Measurements from ENCODE around the gene GPR39.
"Not testable (repeated sequence)": the region's sequence is repeated elsewhere in the genome, so short reads cannot be mapped to it uniquely, and the experiment has no call there.

The GPR39 gene

DNA sequence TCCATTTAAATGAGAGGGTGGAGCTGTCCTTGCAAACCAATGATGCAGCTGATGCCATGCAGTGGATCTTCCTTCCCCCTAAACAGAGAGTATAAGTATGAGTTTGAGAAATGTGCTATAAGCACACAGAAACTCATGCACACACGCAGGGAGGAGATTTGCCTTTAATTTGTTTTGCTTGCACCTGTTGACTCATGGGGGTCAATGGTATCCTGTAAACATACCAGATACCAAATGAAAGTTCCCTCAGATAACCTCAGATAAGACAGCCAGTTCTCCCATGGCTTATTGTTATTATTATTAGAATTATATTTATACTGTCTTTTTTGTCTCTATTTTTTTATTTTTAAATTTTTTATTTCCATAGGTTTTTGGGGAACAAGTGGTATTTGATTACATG, 29.5 kb upstream of the GPR39 start:
- H3K4me1 ChIP-seq (ENCODE audit: control insufficient read depth, insufficient read depth, low read length) = no peaks in the 10 kb centered on the region
- no peak overlapping the region for H3K4me3 ChIP-seq (ENCODE audit: low read length in 2 of 2)
- peaks cover 0 to 3% of the 10 kb centered on the region in 2 donors for H3K27me3 ChIP-seq (ENCODE audit: control insufficient read depth in 1 of 2, insufficient read depth in 2 of 2, low read length in 2 of 2)
- H3K27ac ChIP-seq (ENCODE audit: low read length) = no peak overlapping the region
- no peak overlapping the region for H3K9ac ChIP-seq (ENCODE audit: low read length in 2 of 2)
- peaks cover 0 to 2% of the 10 kb centered on the region in 2 donors for H3K9me3 ChIP-seq (ENCODE audit: control insufficient read depth in 2 of 2, low read length in 2 of 2)
- no peaks in the 10 kb centered on the region for H3K36me3 ChIP-seq (ENCODE audit: control insufficient read depth in 2 of 2, insufficient read depth in 2 of 2, low read length in 2 of 2)

DNA sequence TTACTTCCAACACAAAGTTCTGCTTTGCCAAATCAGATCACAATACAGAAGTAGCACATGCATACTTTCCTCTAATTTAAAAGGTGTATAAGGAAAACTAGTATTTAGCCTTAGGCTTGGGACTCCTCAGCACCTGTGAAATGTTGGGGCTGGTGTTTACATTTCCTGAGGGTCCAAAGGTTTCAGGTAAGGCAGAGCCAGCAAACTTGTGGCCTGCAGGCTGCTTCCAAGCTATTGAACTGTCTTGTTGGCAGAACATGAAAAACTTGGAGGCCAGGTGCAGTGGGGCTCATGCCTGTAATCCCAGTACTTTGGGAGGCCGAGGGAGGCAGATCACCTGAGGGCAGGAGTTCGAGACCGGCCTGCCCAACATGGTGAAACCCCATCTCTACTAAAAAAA, 26.5 kb upstream of the GPR39 start:
- peaks cover 0 to 2% of the 10 kb centered on the region in 2 donors for H3K9me3 ChIP-seq (ENCODE audit: control insufficient read depth in 2 of 2, low read length in 2 of 2)
- no peak overlapping the region for H3K9ac ChIP-seq (ENCODE audit: low read length in 2 of 2)
- no peaks in the 10 kb centered on the region for H3K4me1 ChIP-seq (ENCODE audit: control insufficient read depth, insufficient read depth, low read length)
- peaks cover 0 to 3% of the 10 kb centered on the region in 2 donors for H3K27me3 ChIP-seq (ENCODE audit: control insufficient read depth in 1 of 2, insufficient read depth in 2 of 2, low read length in 2 of 2)
- H3K36me3 ChIP-seq (ENCODE audit: control insufficient read depth in 2 of 2, insufficient read depth in 2 of 2, low read length in 2 of 2) = no peaks in the 10 kb centered on the region
- H3K4me3 ChIP-seq (ENCODE audit: low read length in 2 of 2) = no peak overlapping the region
- H3K27ac ChIP-seq (ENCODE audit: low read length) = no peak overlapping the region

DNA sequence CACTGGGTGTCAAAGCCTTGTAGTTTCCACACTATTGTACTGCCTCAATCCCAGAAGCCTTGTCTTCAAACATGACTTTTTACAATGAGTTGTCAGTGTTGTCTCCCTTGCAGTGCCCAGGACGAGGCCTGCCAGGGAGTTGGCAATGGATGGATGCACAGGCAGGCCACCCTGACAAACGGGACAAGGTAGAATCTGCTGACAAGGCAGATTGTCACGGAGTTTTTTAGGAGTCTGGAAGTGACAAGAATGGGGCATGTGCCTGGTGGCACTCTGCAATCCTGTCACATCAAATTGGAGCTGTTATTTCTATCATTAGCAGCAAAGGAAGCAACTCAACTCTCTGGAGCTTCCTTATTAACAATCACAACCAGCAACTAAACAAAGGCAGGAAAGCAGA, 25.2 kb upstream of the GPR39 start:
- Histone ChIP-seq H3K27ac (ENCODE audit: low read length) (no peak overlapping the region), H3K27me3 (ENCODE audit: control insufficient read depth in 1 of 2, insufficient read depth in 2 of 2, low read length in 2 of 2) (peaks cover 0 to 3% of the 10 kb centered on the region in 2 donors), H3K9me3 (ENCODE audit: control insufficient read depth in 2 of 2, low read length in 2 of 2) (peaks cover 0 to 2% of the 10 kb centered on the region in 2 donors), H3K4me3 (ENCODE audit: low read length in 2 of 2) (no peak overlapping the region), H3K4me1 (ENCODE audit: control insufficient read depth, insufficient read depth, low read length) (no peaks in the 10 kb centered on the region), H3K36me3 (ENCODE audit: control insufficient read depth in 2 of 2, insufficient read depth in 2 of 2, low read length in 2 of 2) (no peaks in the 10 kb centered on the region), H3K9ac (ENCODE audit: low read length in 2 of 2) (no peak overlapping the region)

DNA sequence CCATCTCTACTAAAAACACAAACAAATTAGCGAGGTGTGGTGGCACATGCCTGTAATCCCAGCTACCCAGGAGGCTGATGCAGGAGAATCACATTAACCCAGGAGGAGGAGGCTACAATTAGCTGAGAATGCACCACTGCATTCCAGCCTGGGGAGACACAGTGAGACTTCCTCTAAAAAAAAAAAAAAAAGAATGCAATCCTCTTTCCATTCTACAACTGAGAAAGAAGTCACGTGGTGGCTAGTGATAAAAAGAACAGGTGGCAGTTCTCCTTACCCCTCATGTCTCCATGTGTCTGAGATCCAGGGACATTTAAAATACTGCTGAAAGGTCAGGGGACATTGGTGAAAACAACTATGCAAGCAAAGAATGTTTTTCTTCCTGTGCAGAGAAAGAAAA, 24.4 kb upstream of the GPR39 start:
- no peaks in the 10 kb centered on the region for H3K36me3 ChIP-seq (ENCODE audit: control insufficient read depth in 2 of 2, insufficient read depth in 2 of 2, low read length in 2 of 2)
- H3K27ac ChIP-seq (ENCODE audit: low read length) = no peak overlapping the region
- H3K4me1 ChIP-seq (ENCODE audit: control insufficient read depth, insufficient read depth, low read length) = no peaks in the 10 kb centered on the region
- peaks cover 0 to 2% of the 10 kb centered on the region in 2 donors for H3K9me3 ChIP-seq (ENCODE audit: control insufficient read depth in 2 of 2, low read length in 2 of 2)
- H3K9ac ChIP-seq (ENCODE audit: low read length in 2 of 2) = no peak overlapping the region
- no peaks in the 10 kb centered on the region for H3K27me3 ChIP-seq (ENCODE audit: control insufficient read depth in 1 of 2, insufficient read depth in 2 of 2, low read length in 2 of 2)
- H3K4me3 ChIP-seq (ENCODE audit: low read length in 2 of 2) = no peak overlapping the region

DNA sequence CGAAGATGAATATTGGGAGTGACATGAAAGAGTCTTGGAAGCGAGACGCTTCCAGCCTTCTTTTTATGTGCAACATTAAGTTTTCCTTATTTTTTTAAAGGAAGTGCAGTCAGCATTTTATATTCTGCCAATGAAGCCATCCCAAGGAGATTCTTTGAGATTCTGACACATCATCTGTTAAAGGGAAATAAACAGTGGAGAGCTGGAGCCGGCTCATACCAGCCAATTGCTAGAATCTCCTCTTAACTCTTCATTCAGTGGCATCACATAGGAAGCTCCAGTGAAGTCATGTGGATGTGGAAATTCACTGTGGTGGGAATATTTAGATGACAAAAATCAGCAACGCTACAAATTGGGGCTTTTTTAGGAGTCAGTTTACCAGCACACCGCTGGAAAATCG, 23.7 kb upstream of the GPR39 start:
- no peaks in the 10 kb centered on the region for H3K9me3 ChIP-seq (ENCODE audit: control insufficient read depth in 2 of 2, low read length in 2 of 2)
- no peak overlapping the region for H3K27ac ChIP-seq (ENCODE audit: low read length)
- no peaks in the 10 kb centered on the region for H3K4me1 ChIP-seq (ENCODE audit: control insufficient read depth, insufficient read depth, low read length)
- H3K4me3 ChIP-seq (ENCODE audit: low read length in 2 of 2) = no peak overlapping the region
- H3K9ac ChIP-seq (ENCODE audit: low read length in 2 of 2) = no peak overlapping the region
- H3K27me3 ChIP-seq (ENCODE audit: control insufficient read depth in 1 of 2, insufficient read depth in 2 of 2, low read length in 2 of 2) = no peaks in the 10 kb centered on the region
- no peaks in the 10 kb centered on the region for H3K36me3 ChIP-seq (ENCODE audit: control insufficient read depth in 2 of 2, insufficient read depth in 2 of 2, low read length in 2 of 2)

DNA sequence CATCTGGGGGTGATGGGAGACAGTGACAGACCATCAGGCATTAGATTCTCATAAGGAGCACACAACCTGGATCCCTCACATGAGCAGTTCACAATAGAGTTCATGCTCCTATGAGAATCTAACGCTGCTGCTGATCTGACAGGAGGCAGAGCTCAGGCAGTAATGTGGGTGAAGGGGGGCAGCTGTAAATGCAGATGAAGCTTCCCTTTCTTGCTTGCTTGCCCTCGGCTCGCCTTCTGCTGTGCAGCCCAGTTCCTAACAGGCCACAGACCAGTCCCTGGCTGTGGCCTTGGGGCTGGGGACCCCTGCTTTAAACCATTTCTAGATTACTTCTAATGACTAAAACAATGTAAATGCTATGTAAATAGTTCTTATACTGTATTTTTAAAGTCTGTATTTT, 19.6 kb upstream of the GPR39 start:
- not testable (repeated sequence) for H3K9ac ChIP-seq (ENCODE audit: low read length in 2 of 2); H3K9me3 ChIP-seq (ENCODE audit: control insufficient read depth in 2 of 2, low read length in 2 of 2); H3K27me3 ChIP-seq (ENCODE audit: control insufficient read depth in 1 of 2, insufficient read depth in 2 of 2, low read length in 2 of 2); H3K4me1 ChIP-seq (ENCODE audit: control insufficient read depth, insufficient read depth, low read length); H3K4me3 ChIP-seq (ENCODE audit: low read length in 2 of 2); H3K27ac ChIP-seq (ENCODE audit: low read length); H3K36me3 ChIP-seq (ENCODE audit: control insufficient read depth in 2 of 2, insufficient read depth in 2 of 2, low read length in 2 of 2)

DNA sequence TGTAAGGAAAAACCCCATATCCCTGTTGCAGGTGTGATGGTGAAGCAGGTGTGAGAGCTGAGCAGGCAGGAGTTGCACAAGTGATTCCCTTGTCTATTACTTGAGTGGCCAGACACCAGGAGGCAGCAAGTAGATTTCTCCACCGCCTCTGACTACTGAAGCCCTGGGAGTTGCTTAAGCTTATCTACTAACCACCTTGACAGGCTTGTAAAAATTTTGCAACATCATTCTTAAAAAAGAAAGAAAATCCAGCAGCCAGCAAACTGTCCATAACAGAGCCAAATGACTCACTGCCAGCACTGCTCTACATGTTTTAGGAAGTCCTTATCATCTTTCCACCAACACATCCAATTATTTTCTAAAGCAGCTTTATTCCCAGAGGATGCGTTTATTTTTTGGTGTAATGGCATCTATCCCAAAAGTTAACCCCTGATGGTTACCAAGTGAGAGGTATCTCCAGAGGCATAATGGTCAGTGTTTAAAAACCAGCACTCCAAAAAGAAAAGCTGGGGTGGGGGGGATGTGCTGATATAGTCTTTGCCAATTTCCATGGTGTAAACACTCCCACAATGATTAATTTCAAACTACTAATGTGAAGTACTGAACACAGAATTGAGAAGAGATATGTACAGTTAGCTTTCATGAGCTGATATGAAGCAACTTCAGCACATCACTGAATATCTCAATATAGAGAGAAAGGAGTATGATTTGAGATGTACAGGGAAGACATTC, 16.3 kb upstream of the GPR39 start:
- Histone ChIP-seq H3K4me1 (ENCODE audit: control insufficient read depth, insufficient read depth, low read length) (no peaks in the 10 kb centered on the region), H3K36me3 (ENCODE audit: control insufficient read depth in 2 of 2, insufficient read depth in 2 of 2, low read length in 2 of 2) (no peaks in the 10 kb centered on the region), H3K4me3 (ENCODE audit: low read length in 2 of 2) (no peak overlapping the region), H3K27me3 (ENCODE audit: control insufficient read depth in 1 of 2, insufficient read depth in 2 of 2, low read length in 2 of 2) (no peaks in the 10 kb centered on the region), H3K9ac (ENCODE audit: low read length in 2 of 2) (no peak overlapping the region), H3K9me3 (ENCODE audit: control insufficient read depth in 2 of 2, low read length in 2 of 2) (no peaks in the 10 kb centered on the region), H3K27ac (ENCODE audit: low read length) (no peak overlapping the region)

DNA sequence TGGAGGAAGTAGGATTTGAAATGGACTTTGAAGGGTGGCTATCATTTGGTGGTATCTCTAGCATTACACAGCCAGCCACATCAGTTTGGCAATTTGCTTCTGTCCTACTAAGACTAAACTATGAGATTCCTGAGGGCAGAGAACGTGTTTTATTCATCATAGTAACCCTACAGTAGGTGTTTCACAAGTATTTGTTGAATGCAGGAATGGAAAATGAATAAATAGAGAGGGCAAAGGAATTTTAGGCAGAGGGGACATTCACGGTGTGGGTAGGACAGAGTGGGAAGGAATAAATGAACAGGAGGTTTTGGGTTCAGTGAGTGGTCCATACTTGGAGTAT, 15.7 kb upstream of the GPR39 start:
- H3K36me3 ChIP-seq (ENCODE audit: control insufficient read depth in 2 of 2, insufficient read depth in 2 of 2, low read length in 2 of 2) = no peaks in the 10 kb centered on the region
- H3K4me3 ChIP-seq (ENCODE audit: low read length in 2 of 2) = no peak overlapping the region
- no peaks in the 10 kb centered on the region for H3K27me3 ChIP-seq (ENCODE audit: control insufficient read depth in 1 of 2, insufficient read depth in 2 of 2, low read length in 2 of 2)
- H3K27ac ChIP-seq (ENCODE audit: low read length) = no peak overlapping the region
- no peaks in the 10 kb centered on the region for H3K4me1 ChIP-seq (ENCODE audit: control insufficient read depth, insufficient read depth, low read length)
- H3K9ac ChIP-seq (ENCODE audit: low read length in 2 of 2) = no peak overlapping the region
- H3K9me3 ChIP-seq (ENCODE audit: control insufficient read depth in 2 of 2, low read length in 2 of 2) = no peaks in the 10 kb centered on the region

DNA sequence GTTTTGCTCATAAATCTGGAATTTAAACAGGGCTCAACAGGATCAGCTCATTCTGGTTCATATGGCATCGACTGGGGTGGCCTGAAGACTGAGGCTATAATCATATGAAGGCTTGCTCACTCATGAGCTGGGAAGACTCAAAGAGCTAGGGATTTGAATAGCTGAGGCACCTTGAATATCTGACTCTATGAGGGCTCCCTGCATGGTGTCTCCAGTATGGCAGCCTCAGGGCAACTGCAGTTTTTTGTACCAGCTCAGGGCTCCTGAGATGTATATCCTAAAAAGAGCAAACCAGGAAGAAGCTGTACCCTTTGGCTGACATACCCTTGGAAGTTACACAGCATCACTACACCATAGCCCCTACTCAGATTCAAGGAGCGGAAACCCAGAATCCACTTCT, 15.3 kb upstream of the GPR39 start:
- Histone ChIP-seq H3K4me1 (ENCODE audit: control insufficient read depth, insufficient read depth, low read length) (no peaks in the 10 kb centered on the region), H3K9ac (ENCODE audit: low read length in 2 of 2) (no peak overlapping the region), H3K27me3 (ENCODE audit: control insufficient read depth in 1 of 2, insufficient read depth in 2 of 2, low read length in 2 of 2) (no peaks in the 10 kb centered on the region), H3K27ac (ENCODE audit: low read length) (no peak overlapping the region), H3K36me3 (ENCODE audit: control insufficient read depth in 2 of 2, insufficient read depth in 2 of 2, low read length in 2 of 2) (no peaks in the 10 kb centered on the region), H3K4me3 (ENCODE audit: low read length in 2 of 2) (no peak overlapping the region), H3K9me3 (ENCODE audit: control insufficient read depth in 2 of 2, low read length in 2 of 2) (no peaks in the 10 kb centered on the region)

DNA sequence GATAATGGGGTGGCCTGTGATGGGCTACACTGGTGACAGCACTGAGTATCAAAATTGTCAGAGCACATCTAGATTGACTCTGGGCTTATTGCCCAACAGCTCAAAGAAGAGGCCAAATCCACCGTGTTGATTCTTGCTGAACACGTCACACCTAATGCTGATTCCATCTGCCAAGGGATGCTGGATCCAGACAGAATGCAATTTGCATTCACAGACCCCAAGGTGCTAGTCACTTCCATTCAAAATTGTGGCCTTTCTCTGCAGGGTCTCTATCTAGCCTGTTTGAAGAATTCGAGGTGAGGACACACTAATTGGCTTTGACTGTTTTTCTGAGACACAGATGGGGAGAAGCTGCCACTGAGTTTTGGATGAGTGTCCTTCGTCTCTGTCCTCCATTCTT, 13.5 kb upstream of the GPR39 start:
- H3K27me3 ChIP-seq (ENCODE audit: control insufficient read depth in 1 of 2, insufficient read depth in 2 of 2, low read length in 2 of 2) = peaks cover 0 to 2% of the 10 kb centered on the region in 2 donors
- H3K9ac ChIP-seq (ENCODE audit: low read length in 2 of 2) = no peak overlapping the region
- H3K4me3 ChIP-seq (ENCODE audit: low read length in 2 of 2) = no peak overlapping the region
- H3K27ac ChIP-seq (ENCODE audit: low read length) = no peak overlapping the region
- no peaks in the 10 kb centered on the region for H3K4me1 ChIP-seq (ENCODE audit: control insufficient read depth, insufficient read depth, low read length)
- no peaks in the 10 kb centered on the region for H3K36me3 ChIP-seq (ENCODE audit: control insufficient read depth in 2 of 2, insufficient read depth in 2 of 2, low read length in 2 of 2)
- H3K9me3 ChIP-seq (ENCODE audit: control insufficient read depth in 2 of 2, low read length in 2 of 2) = no peaks in the 10 kb centered on the region

DNA sequence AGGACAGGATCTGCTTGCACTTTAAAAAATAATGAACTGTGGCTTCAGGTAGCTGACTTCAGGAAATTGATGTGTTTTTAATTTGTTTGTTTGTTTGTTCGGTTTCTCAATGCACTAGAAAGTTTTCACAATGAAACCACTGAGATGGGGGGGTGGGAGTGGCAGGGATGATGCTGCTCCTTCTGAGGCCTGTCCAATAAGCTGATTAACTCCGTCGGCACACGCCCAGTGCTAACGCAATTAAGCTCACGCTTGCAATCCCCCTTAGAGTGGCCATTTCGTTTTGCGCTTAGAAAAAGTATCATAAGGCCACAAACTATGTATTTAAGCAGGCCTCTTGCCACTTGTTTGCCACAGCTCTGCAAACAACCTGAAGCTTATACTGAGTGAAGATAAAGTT, 12.5 kb upstream of the GPR39 start:
- H3K4me1 ChIP-seq (ENCODE audit: control insufficient read depth, insufficient read depth, low read length) = no peaks in the 10 kb centered on the region
- peaks cover 0 to 2% of the 10 kb centered on the region in 2 donors for H3K9me3 ChIP-seq (ENCODE audit: control insufficient read depth in 2 of 2, low read length in 2 of 2)
- no peak overlapping the region for H3K27ac ChIP-seq (ENCODE audit: low read length)
- no peak overlapping the region for H3K9ac ChIP-seq (ENCODE audit: low read length in 2 of 2)
- no peaks in the 10 kb centered on the region for H3K36me3 ChIP-seq (ENCODE audit: control insufficient read depth in 2 of 2, insufficient read depth in 2 of 2, low read length in 2 of 2)
- H3K27me3 ChIP-seq (ENCODE audit: control insufficient read depth in 1 of 2, insufficient read depth in 2 of 2, low read length in 2 of 2) = peaks cover 0 to 2% of the 10 kb centered on the region in 2 donors
- no peak overlapping the region for H3K4me3 ChIP-seq (ENCODE audit: low read length in 2 of 2)
